LNCaP clone FGC (cell line): ENCODE measurements around the gene NOX1.

Experiments
- DNase-seq: peaks from one replicate; pipeline ENCODE4 v3.0.0-alpha.2; 2011; ENCODE audit warnings: low read depth
- H3K4me3 ChIP-seq: 2 replicates; pipeline ENCODE4 v1.5.1; 2011; ENCODE audit warnings: mild to moderate bottlenecking, low read depth, low read length, control low read depth
- TF ChIP-seq, protein P1 (sequence below): IDR thresholded peaks from 2 replicates; pipeline ENCODE4 v1.5.1; 2012; ENCODE audit warnings: mild to moderate bottlenecking; ENCODE audit not compliant: control insufficient read depth, insufficient read depth; ENCODE audit errors: extremely low read depth

The NOX1 gene

GRCh38 chrX:100863326-100863864 is 10.8 kb downstream of the NOX1 start:
- H3K4me3 ChIP-seq = no peak overlapping the region

GRCh38 chrX:100852810-100853209 is 21.3 kb downstream of the NOX1 start:
- H3K4me3 ChIP-seq = no peak overlapping the region
- TF ChIP-seq, protein P1, sequence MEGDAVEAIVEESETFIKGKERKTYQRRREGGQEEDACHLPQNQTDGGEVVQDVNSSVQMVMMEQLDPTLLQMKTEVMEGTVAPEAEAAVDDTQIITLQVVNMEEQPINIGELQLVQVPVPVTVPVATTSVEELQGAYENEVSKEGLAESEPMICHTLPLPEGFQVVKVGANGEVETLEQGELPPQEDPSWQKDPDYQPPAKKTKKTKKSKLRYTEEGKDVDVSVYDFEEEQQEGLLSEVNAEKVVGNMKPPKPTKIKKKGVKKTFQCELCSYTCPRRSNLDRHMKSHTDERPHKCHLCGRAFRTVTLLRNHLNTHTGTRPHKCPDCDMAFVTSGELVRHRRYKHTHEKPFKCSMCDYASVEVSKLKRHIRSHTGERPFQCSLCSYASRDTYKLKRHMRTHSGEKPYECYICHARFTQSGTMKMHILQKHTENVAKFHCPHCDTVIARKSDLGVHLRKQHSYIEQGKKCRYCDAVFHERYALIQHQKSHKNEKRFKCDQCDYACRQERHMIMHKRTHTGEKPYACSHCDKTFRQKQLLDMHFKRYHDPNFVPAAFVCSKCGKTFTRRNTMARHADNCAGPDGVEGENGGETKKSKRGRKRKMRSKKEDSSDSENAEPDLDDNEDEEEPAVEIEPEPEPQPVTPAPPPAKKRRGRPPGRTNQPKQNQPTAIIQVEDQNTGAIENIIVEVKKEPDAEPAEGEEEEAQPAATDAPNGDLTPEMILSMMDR = no peak
- DNase-seq = no peak

More at GRCh38 chrX:100863326-100863864, 10.8 kb downstream of the NOX1 start:
- TF ChIP-seq, protein P1 = no peak
- no peak for DNase-seq

DNA sequence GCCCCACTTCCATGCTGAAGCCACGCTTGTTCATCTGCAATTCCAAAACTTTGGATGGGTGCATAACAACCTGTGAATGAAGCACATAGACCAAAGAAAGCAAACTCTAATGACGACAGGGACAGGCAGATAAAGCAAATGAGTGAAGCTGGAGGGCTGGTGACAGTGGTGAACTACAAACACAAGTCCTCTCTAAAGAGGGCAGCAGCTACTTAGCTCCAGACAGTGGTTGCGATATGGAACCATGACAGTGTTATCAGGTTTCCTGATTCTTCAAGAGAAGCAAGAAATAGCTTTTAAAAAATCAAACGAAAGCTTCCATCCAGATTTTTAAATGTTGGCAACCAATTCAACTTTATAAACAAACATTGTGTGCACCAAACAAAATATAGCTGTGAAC is 23.8 kb downstream of the NOX1 start:
- TF ChIP-seq, protein P1 = no peak
- no peak overlapping the region for H3K4me3 ChIP-seq
- DNase-seq = no peak

DNA sequence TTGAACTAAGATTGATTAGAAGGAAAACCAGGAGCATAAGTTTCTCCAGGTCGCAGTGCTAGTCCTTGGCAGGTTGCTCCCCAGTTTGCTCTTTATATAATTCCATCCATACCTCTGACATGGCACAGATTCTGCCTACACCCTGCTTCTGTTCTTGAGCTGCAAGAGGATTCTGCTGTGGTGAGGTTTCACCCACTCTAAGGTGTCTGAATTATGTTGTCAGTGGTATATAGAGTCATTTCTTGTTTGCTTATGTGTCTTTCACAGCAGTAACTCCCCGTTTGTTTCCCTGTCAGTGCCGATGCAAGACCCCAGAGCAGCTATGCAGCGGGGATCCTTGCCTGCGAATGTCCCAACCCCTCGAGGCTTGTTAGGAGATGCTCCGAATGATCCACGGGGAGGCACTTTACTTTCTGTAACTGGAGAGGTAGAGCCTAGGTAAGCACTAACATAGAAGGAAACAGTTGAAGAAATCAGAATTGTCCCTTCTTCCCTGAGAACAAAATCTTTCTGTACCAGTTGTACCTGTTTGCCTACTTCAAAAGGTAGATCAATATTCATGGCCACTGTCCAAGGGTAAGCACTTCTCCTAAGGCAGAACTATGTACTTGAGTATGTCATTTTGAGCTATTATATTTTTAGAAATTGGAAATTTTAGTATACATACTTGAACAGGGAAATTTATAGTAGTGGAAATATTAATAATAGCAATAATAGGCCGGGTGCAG is 42.8 kb downstream of the NOX1 start:
- no peak for DNase-seq
- no peak overlapping the region for H3K4me3 ChIP-seq
- TF ChIP-seq, protein P1 = no peak

DNA sequence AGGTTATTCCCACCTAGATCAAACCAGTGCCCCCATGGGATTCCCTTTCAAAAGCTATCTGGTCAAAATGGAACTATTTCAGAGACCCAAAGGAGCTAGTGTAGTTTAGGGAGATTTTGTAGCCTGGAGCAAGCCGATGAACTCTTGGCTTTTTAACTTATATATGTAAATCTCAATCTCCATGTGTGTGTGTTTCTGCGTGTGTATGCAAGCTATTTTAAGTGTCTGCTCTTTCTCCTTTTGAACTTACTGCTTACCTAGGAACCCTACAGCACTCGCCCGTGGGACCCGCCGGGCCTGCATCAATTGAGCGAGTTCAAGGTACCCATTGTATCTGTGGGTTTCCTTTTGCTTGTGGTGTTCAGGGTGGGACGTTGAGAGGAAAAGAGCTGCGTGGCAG is 43.6 kb downstream of the NOX1 start:
- DNase-seq = no peak
- H3K4me3 ChIP-seq = no peak overlapping the region
- TF ChIP-seq, protein P1 = no peak

DNA sequence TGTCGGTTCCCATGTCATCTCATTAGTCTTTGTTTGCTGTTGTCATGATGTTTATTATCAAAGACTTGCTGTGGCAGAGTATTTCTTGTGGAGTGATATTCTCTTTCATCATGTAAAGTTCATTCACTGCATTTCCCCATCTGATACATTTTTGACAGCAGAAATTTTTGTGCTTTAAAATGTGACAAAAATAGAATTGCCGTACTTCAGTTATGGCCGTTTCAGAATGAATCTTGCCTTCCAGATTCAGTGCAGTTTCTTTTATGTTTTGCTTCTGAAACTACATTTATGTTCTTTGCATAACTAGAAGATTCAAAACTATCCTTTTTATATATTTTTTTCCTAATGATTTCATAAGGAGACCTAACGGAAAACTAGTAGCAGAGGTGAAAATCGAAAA is 44.0 kb downstream of the NOX1 start:
- H3K4me3 ChIP-seq = no peak overlapping the region
- DNase-seq = no peak
- TF ChIP-seq, protein P1 = no peak

DNA sequence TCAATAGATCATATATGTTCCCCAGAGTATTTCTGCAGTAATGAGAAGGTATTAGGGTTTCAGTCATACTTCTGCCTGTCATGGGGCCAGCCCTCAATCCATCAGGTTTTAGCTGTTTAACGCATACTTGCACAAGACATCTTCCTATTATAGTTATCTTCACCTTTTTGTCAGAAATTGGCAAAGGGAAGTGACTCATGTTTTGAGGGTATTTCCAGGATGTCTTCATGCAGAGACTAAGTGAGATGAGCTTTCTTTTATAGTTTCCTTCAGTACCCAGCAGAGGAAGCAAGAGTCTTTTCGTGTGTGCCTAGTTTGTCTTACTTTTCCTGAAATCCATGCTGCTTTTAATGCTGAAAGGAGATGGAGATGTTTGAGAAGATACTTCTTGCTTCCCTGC is 44.4 kb downstream of the NOX1 start:
- no peak overlapping the region for H3K4me3 ChIP-seq
- DNase-seq = no peak
- TF ChIP-seq, protein P1 = no peak
